ENCODE data around the gene LDB2.

LDB2 gene

DNA sequence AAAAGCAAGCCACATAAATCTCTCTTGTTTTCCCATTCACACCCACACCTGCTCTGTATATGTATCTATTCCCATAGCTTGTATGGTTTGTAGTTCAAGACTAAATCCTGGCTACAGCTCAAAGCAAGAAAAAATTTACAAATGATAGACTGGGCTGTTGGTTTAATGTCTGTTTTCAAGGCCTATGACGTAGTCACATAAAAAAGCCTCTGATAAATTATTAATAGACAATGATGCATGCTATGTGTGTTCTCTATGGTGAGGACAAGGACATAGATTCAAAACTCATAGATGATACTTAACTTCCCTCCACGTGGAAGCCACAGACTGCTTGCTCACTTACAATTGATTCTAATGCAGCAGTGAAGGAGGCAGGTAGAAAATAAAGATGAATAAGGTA is 194.0 kb downstream of the LDB2 start:
- TF ChIP-seq EZH2 (optimal IDR thresholded peaks at IDR 0.05; ENCODE audit: low read depth, low read length): no peak
- TF ChIP-seq EZH2phosphoT487 (IDR thresholded peaks at IDR 0.05; ENCODE audit: low read length): no peak
- TF ChIP-seq, protein P1, sequence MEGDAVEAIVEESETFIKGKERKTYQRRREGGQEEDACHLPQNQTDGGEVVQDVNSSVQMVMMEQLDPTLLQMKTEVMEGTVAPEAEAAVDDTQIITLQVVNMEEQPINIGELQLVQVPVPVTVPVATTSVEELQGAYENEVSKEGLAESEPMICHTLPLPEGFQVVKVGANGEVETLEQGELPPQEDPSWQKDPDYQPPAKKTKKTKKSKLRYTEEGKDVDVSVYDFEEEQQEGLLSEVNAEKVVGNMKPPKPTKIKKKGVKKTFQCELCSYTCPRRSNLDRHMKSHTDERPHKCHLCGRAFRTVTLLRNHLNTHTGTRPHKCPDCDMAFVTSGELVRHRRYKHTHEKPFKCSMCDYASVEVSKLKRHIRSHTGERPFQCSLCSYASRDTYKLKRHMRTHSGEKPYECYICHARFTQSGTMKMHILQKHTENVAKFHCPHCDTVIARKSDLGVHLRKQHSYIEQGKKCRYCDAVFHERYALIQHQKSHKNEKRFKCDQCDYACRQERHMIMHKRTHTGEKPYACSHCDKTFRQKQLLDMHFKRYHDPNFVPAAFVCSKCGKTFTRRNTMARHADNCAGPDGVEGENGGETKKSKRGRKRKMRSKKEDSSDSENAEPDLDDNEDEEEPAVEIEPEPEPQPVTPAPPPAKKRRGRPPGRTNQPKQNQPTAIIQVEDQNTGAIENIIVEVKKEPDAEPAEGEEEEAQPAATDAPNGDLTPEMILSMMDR (IDR thresholded peaks at IDR 0.05; ENCODE audit: low read length): no peak
- Histone ChIP-seq H3K4me3 (ENCODE audit: low read length) (no peak overlapping the region), H3K4me2 (ENCODE audit: low read depth, low read length) (no peak overlapping the region), H2AFZ (ENCODE audit: low read length) (no peak overlapping the region), H3K9me2 (replicated peaks; ENCODE audit: insufficient read depth, low read length) (no peaks in the 10 kb centered on the region), H3K27me3 (replicated peaks; ENCODE audit: insufficient read depth, low read length) (no peaks in the 10 kb centered on the region), H3K27ac (ENCODE audit: low read length) (no peak overlapping the region), H3K9ac (ENCODE audit: low read length) (no peak overlapping the region), H3K79me2 (ENCODE audit: low read length) (no peaks in the 10 kb centered on the region), H4K20me1 (ENCODE audit: insufficient read depth, low read length) (no peaks in the 10 kb centered on the region), H3K4me1 (ENCODE audit: low read length) (no peaks in the 10 kb centered on the region), H3K36me3 (replicated peaks; ENCODE audit: insufficient read depth, low read length) (no peaks in the 10 kb centered on the region), H3F3A (ENCODE audit: insufficient read depth, low read length) (no peaks in the 10 kb centered on the region), H3K9me3 (replicated peaks; ENCODE audit: insufficient read depth, low read length) (no peaks in the 10 kb centered on the region)
- DNase-seq: no peak

DNA sequence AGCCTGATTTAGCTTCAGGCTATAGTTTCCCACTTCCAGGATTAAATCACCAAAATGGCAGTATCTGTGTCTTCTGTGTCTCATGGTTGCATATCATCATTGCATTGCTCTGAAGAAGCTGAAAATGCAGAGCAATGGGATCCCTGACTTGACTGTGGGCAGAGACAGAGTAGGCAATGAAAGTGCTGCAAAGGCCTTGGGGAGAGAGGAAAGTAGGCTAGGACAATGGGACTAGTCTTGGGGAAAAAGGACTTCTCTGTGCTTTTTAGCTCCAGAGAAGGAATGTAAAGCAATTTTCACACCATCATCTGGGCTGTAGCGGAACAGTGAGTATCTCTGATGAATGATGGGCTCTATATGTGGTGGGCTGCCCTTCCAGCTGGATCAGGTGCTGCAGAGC is 202.5 kb downstream of the LDB2 start:
- no peaks in the 10 kb centered on the region for H3K4me1 ChIP-seq (ENCODE audit: low read length)
- H2AFZ ChIP-seq (ENCODE audit: low read length): no peak overlapping the region
- no peak overlapping the region for H3K9ac ChIP-seq (ENCODE audit: low read length)
- no peaks in the 10 kb centered on the region for H4K20me1 ChIP-seq (ENCODE audit: insufficient read depth, low read length)
- no peak overlapping the region for H3K4me3 ChIP-seq (ENCODE audit: low read length)
- TF ChIP-seq EZH2phosphoT487 (IDR thresholded peaks at IDR 0.05; ENCODE audit: low read length) (no peak), EZH2 (optimal IDR thresholded peaks at IDR 0.05; ENCODE audit: low read depth, low read length) (no peak)
- TF ChIP-seq, protein P1 (IDR thresholded peaks at IDR 0.05; ENCODE audit: low read length): no peak
- H3K27ac ChIP-seq (ENCODE audit: low read length): no peak overlapping the region
- DNase-seq: no peak
- H3K79me2 ChIP-seq (ENCODE audit: low read length): no peaks in the 10 kb centered on the region
- no peak overlapping the region for H3K4me2 ChIP-seq (ENCODE audit: low read depth, low read length)
- H3K36me3 ChIP-seq (replicated peaks; ENCODE audit: insufficient read depth, low read length): no peaks in the 10 kb centered on the region
- no peaks in the 10 kb centered on the region for H3F3A ChIP-seq (ENCODE audit: insufficient read depth, low read length)
- H3K27me3 ChIP-seq (replicated peaks; ENCODE audit: insufficient read depth, low read length): no peaks in the 10 kb centered on the region
- no peaks in the 10 kb centered on the region for H3K9me3 ChIP-seq (replicated peaks; ENCODE audit: insufficient read depth, low read length)
- H3K9me2 ChIP-seq (replicated peaks; ENCODE audit: insufficient read depth, low read length): no peaks in the 10 kb centered on the region

DNA sequence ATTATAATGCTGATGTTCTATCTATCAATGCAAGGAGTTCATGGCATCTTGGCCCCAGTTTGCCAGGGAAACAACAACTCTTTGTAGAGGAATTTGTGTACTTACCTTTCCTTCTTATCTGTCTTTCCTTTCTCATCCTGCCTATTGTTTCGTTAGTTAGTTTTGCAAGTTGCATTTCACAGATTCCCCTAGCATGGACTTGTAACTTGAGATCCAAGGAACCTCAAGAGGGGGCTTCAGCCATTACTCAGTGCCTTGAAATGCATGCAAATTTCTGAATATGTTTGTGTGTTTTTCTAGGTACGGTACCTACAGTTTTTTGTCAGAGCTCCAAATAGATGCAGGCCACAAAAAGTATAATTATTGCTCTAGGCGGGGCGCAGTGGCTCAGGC is 203.6 kb downstream of the LDB2 start:
- Histone ChIP-seq H3K79me2 (ENCODE audit: low read length) (no peaks in the 10 kb centered on the region), H3K4me2 (ENCODE audit: low read depth, low read length) (no peak overlapping the region), H3K4me3 (ENCODE audit: low read length) (no peak overlapping the region), H3K36me3 (replicated peaks; ENCODE audit: insufficient read depth, low read length) (no peaks in the 10 kb centered on the region), H3K4me1 (ENCODE audit: low read length) (no peaks in the 10 kb centered on the region), H4K20me1 (ENCODE audit: insufficient read depth, low read length) (no peaks in the 10 kb centered on the region), H3K27me3 (replicated peaks; ENCODE audit: insufficient read depth, low read length) (no peaks in the 10 kb centered on the region), H3K9ac (ENCODE audit: low read length) (no peak overlapping the region), H3K9me2 (replicated peaks; ENCODE audit: insufficient read depth, low read length) (no peaks in the 10 kb centered on the region), H3F3A (ENCODE audit: insufficient read depth, low read length) (no peaks in the 10 kb centered on the region), H3K27ac (ENCODE audit: low read length) (no peak overlapping the region), H3K9me3 (replicated peaks; ENCODE audit: insufficient read depth, low read length) (no peaks in the 10 kb centered on the region), H2AFZ (ENCODE audit: low read length) (no peak overlapping the region)
- TF ChIP-seq, protein P1 (IDR thresholded peaks at IDR 0.05; ENCODE audit: low read length): no peak
- no peak for TF ChIP-seq EZH2phosphoT487 (IDR thresholded peaks at IDR 0.05; ENCODE audit: low read length)
- no peak for TF ChIP-seq EZH2 (optimal IDR thresholded peaks at IDR 0.05; ENCODE audit: low read depth, low read length)
- no peak for DNase-seq

Data from MM.1S (cell line).